LNCaP clone FGC (cell line): ENCODE measurements around the gene HEPHL1.
"Not testable (repeated sequence)": the region's sequence is repeated elsewhere in the genome, so short reads cannot be mapped to it uniquely, and the experiment has no call there.

Experiments
- DNase-seq: peaks from one replicate; pipeline ENCODE4 v3.0.0-alpha.2; 2011; ENCODE audit warnings: low read depth
- H3K4me3 ChIP-seq: 2 replicates; pipeline ENCODE4 v1.5.1; 2011; ENCODE audit warnings: mild to moderate bottlenecking, low read depth, low read length, control low read depth
- TF ChIP-seq, protein P1 (sequence below): IDR thresholded peaks from 2 replicates; pipeline ENCODE4 v1.5.1; 2012; ENCODE audit warnings: mild to moderate bottlenecking; ENCODE audit not compliant: control insufficient read depth, insufficient read depth; ENCODE audit errors: extremely low read depth

The HEPHL1 gene

DNA sequence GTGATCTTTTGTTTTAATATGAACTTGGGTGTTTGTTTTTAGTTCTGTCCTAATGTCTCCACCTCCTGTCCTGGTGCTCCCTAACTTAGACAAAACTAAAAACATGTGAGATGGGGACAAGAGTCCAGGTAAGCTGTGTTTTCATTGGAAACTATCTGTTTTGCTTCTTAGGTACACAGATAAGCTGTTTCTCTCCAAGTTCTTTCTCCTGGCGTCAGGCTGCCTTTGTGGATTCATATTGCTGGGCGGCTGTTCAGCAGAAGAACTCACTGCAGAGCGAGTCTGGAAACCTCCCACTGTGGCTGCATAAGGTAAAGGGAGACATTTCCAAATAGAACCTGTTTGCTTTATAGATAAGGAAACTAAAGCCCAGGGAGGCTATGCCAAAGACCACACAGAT, 132.2 kb downstream of the HEPHL1 start:
- TF ChIP-seq, protein P1, sequence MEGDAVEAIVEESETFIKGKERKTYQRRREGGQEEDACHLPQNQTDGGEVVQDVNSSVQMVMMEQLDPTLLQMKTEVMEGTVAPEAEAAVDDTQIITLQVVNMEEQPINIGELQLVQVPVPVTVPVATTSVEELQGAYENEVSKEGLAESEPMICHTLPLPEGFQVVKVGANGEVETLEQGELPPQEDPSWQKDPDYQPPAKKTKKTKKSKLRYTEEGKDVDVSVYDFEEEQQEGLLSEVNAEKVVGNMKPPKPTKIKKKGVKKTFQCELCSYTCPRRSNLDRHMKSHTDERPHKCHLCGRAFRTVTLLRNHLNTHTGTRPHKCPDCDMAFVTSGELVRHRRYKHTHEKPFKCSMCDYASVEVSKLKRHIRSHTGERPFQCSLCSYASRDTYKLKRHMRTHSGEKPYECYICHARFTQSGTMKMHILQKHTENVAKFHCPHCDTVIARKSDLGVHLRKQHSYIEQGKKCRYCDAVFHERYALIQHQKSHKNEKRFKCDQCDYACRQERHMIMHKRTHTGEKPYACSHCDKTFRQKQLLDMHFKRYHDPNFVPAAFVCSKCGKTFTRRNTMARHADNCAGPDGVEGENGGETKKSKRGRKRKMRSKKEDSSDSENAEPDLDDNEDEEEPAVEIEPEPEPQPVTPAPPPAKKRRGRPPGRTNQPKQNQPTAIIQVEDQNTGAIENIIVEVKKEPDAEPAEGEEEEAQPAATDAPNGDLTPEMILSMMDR, result no peak
- DNase-seq, result peak; percentile 30
- no peak overlapping the region for H3K4me3 ChIP-seq

DNA sequence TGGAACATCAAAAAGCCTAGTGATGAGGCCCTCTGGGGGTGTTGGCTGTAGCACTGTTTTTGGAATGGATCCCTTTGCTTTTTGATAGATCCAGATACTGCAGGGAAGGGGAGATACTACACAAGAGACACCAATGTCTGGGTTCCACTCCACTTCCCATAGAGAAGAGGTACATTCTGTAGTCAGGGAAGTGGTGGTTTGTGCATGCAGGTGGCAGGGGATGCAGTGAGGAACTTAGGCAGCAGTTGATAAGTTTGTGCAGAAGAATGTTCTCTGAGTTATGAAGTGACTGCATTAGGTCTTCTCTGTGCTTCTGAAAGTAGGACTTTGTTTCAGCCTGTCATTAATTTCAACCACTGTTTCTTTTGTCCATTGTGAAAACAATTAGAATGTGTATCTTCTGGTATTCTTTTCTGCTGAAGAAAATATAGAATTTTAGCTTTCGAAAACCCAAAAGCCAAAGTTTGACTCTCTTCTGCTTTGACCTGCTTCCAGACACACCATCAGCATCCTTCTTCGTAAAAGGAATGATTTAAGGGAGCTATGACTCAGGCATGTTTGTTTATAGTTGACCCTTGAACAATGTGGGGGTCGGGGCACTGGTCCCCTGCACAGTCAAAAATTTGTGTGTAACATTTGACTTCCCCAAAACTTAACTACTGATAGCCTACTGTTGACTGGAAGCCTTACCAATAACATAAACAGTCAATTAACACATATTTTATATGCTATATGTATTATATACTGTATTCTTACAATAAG, 133.1 kb downstream of the HEPHL1 start:
- TF ChIP-seq, protein P1, result no peak
- no peak overlapping the region for H3K4me3 ChIP-seq
- DNase-seq, result no peak

DNA sequence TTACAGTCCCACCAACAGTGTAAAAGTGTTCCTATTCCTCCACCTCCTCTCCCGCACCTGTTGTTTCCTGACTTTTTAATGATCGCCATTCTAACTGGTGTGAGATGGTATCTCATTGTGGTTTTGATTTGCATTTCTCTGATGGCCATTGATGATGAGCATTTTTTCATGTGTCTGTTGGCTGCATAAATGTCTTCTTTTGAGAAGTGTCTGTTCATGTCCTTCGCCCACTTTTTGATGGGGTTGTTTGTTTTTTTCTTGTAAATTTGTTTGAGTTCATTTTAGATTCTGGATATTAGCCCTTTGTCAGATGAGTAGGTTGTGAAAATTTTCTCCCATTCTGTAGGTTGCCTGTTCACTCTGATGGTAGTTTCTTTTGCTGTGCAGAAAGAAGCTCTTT, 136.2 kb downstream of the HEPHL1 start:
- H3K4me3 ChIP-seq, DNase-seq: not testable (repeated sequence)
